Left ventricle myocardium inferior (tissue), 1 donor: ENCODE data around the gene LRRC10B. TPM values are rescaled to one million over a fixed set of nuclear protein-coding genes. Genes with fewer than 3 reads are reported as not detected.

ENCODE experiments used
- DNase-seq: peaks from one replicate; pipeline ENCODE4 v3.0.0-alpha.2; 2020
- H3K27ac ChIP-seq: fragments of 200-600 bp; replicated peaks from 2 replicates; pipeline ENCODE4 v1.8.0; 2021
- H3K27me3 ChIP-seq: fragments of 200-600 bp; 2 replicates; pipeline ENCODE4 v1.8.0; 2021; ENCODE audit warnings: low read depth
- H3K36me3 ChIP-seq: fragments of 200-600 bp; 2 replicates; pipeline ENCODE4 v1.8.0; 2021
- H3K4me1 ChIP-seq: fragments of 200-600 bp; 2 replicates; pipeline ENCODE4 v1.8.0; 2021
- H3K4me3 ChIP-seq: fragments of 200-600 bp; 2 replicates; pipeline ENCODE4 v1.8.0; 2021; ENCODE audit warnings: mild to moderate bottlenecking, moderate library complexity
- H3K9me3 ChIP-seq: fragments of 200-600 bp; replicated peaks from 2 replicates; pipeline ENCODE4 v1.8.0; 2021
- intact Hi-C: fragments of 100-400 bp; cut with micrococcal nuclease; formaldehyde crosslinking; loops from one replicate; pipeline ENCODE4 v1.11.0; 2022
- total RNA-seq: library from RNA; stranded (reverse); fragmentation: NEBNext Ultra II Directional; extraction: Animal tissue kit (Norgen Biotek cat#: 25700); gene quantifications from one replicate; pipeline ENCODE4 v1.2.1, GENCODE V29; 2021
- TF ChIP-seq, protein P1 (sequence below): fragments of 200-600 bp; IDR thresholded peaks from 2 replicates; pipeline ENCODE4 v1.8.0; 2021; ENCODE audit warnings: antibody characterized with exemption, mild to moderate bottlenecking, borderline replicate concordance
- donor health status: DM: no; HTN: yes; CAD: no; lungs with severe emphysema.

Gene LRRC10B
- total RNA-seq, 1 donor from 2014 or later = 0.88 TPM

DNA sequence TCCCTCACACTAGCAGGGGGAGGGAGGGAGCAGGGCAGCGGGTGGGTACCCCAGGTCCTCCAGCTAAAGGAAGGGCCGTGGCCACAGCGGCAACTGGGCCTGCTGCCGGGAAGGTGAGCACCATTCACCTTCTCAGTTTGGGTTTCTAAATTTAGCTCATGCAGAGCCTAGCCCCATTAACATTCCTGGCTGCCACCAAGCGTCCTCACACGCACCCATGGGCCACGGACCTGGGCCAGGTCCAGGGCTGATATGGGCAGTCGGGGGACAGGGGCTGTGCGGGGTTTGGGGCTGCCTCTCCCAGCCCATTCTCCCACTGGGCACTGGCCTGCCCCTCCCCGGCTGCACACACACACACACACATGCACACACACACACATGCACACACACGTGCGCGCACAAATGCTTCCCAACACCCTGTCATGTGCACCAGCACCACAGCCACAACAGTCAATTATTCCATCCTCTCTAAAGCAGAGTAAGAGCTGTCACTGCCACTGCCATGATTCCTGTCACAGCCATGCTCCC is 43.6 kb downstream of the LRRC10B start:
- DNase-seq = peak; percentile 36
- peaks cover 48% of the 10 kb centered on the region for H3K4me1 ChIP-seq
- no peaks in the 10 kb centered on the region for H3K36me3 ChIP-seq
- H3K9me3 ChIP-seq = no peaks in the 10 kb centered on the region
- intact Hi-C loops = no loop called here
- peak overlapping the region; percentile 92 for H3K27ac ChIP-seq
- peaks cover 15% of the 10 kb centered on the region for H3K27me3 ChIP-seq
- TF ChIP-seq, protein P1, sequence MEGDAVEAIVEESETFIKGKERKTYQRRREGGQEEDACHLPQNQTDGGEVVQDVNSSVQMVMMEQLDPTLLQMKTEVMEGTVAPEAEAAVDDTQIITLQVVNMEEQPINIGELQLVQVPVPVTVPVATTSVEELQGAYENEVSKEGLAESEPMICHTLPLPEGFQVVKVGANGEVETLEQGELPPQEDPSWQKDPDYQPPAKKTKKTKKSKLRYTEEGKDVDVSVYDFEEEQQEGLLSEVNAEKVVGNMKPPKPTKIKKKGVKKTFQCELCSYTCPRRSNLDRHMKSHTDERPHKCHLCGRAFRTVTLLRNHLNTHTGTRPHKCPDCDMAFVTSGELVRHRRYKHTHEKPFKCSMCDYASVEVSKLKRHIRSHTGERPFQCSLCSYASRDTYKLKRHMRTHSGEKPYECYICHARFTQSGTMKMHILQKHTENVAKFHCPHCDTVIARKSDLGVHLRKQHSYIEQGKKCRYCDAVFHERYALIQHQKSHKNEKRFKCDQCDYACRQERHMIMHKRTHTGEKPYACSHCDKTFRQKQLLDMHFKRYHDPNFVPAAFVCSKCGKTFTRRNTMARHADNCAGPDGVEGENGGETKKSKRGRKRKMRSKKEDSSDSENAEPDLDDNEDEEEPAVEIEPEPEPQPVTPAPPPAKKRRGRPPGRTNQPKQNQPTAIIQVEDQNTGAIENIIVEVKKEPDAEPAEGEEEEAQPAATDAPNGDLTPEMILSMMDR = no peak
- H3K4me3 ChIP-seq = peak overlapping the region; percentile 46

DNA sequence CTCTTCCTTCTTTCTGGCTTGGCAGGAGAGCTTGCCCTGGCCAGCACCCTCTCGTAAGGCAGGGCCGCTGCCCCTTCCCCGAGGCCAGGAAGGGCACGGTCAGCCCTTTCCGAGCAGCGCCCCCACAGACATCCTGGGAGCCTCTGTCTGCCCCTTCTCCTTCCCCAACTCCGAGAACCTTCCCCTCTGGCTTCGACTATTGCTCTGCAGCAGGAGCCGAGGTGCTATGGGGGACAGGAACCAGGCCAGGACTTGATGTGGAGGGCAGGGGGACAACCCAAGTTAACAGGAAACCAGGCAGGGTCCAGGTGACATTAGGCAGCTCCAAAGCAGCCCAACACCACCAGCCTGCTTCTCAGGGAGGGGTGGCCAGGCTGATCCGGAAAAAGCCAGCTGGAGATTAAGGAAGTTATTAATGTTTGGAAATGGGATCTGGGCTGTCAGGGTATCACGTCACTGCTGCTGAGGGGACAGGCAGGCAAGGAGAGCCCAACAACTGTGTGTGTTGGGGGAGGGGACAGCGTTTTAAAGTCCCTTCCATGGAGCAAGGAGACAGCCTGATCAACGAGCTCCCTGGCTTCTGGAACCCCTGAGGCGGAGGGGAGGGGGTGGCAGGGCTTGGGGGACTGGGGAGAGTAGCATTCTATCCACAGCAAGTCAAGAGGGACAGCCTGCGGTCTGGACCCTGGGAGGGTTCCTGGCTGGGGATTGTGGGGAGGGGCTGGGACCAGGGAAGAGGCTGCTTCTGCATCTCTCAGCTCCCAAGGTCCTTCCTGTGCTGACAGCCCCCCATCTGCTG is 45.0 kb downstream of the LRRC10B start:
- H3K9me3 ChIP-seq = no peaks in the 10 kb centered on the region
- peak overlapping the region; percentile 92 for H3K27ac ChIP-seq
- no peak for DNase-seq
- H3K27me3 ChIP-seq = peaks cover 15% of the 10 kb centered on the region
- peaks cover 47% of the 10 kb centered on the region for H3K4me1 ChIP-seq
- TF ChIP-seq, protein P1 = no peak
- no peak overlapping the region for H3K4me3 ChIP-seq
- H3K36me3 ChIP-seq = no peaks in the 10 kb centered on the region
- intact Hi-C loops = no loop called here

DNA sequence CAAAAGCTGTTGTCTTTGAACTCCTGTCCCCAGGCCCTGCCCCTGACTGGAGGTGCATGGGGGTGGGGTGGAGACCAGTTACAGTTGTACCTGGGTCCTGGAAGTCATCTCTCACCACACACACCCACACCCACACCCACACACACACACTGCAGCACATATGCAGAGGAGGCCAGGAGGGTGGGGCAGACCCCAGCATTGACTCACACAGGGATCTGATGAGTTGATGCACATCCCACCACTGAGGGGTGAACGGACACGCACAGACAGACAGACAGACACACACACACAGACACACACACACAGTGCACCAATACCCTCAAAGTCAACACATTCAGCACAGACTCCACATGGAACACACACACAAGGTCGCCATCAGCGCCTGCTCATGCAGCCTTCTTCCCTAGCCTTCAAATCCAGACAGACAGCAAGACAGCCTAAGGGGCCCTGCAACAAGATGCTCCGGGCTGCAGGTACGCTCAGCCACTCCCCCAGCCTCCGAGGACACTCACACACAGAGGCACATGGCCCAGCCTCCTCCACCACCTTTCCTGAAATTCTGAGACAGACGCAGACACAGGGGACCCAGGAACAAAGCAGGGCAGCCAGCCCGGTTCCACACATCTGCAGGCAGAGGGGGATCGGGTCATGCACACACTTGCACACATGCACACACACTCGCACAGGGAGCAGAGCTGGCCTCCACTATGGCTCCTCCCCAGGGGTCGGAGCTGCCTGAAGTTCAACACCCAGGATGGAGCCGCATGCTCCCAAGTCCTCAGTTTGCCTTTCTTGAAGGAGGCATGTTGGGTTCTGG is 45.8 kb downstream of the LRRC10B start:
- intact Hi-C loops = no loop called here
- H3K4me1 ChIP-seq = peaks cover 39% of the 10 kb centered on the region
- TF ChIP-seq, protein P1 = no peak
- H3K27me3 ChIP-seq = peaks cover 15% of the 10 kb centered on the region
- H3K9me3 ChIP-seq = no peaks in the 10 kb centered on the region
- no peaks in the 10 kb centered on the region for H3K36me3 ChIP-seq
- no peak for DNase-seq
- H3K27ac ChIP-seq = no peak overlapping the region
- H3K4me3 ChIP-seq = no peak overlapping the region

DNA sequence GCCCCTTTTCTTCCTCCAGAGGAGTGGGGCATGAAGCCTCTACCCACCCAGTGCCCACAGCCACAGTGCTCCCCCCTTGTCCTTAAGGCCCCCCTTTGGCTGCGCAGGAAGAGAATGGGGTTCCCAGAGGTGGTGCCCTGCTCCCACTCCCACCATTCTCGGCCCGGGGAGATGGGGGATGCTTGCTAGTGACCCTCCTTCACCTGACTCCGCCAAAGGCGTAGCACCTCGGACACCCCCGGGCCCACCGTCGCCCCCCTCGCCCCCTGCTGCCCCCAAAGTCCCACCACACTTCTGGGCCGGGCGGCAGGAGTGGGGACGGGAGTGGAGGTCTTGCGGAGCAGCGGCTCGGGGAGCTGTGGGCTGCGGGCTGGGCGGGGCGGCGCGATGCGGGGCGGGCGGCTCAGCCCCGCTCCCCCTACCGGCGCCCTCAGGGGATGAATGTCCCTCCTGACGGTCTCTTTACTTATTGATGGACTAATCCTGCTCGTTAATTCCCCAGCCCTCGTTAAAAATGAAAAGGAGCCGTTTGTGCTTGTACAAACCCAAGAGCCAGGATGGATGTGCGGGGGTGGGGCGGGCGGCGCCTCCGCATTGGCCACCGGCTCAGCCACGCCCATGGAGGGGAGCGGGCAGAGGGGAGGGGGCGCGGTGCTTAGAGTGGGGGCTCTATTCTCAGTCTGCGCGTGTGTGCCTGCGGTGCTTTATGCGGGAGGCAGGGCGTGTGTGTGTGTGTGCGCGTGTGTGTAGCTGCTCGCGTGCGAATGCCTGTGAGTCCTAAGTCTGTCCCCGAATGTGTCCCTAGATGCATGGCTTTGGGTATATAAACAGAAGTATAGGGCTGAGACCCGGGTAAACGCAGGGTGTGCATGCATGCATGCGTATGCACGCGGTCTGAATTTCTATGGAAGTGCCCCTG is 46.8 kb downstream of the LRRC10B start:
- intact Hi-C loops = no loop called here
- Histone ChIP-seq H3K27me3 (peaks cover 15% of the 10 kb centered on the region), H3K4me1 (peaks cover 30% of the 10 kb centered on the region), H3K36me3 (no peaks in the 10 kb centered on the region), H3K9me3 (no peaks in the 10 kb centered on the region), H3K27ac (no peak overlapping the region), H3K4me3 (no peak overlapping the region)
- TF ChIP-seq, protein P1 = no peak
- DNase-seq = no peak

DNA sequence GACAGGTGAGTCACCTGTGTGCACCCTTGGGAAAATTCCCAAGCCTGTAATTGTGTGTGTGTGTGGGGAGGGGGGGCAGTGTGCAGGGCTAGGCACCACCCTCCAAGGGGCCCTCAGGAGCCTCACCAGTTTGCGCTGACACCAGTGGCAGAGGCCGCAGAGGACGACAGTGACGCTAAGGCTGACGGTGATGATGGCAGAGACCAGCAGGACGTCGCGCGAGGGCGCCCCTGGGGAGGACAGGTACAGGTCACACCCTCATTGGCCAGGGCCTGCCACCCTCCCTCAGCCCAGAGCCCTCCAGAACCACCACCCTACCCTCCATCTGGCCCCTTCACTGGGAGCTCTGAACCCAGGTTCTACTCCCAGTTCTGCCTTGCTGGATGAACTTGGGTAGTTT is 47.4 kb downstream of the LRRC10B start:
- H3K27me3 ChIP-seq = peaks cover 15% of the 10 kb centered on the region

More for the DNA sequence above, 47.4 kb downstream of the LRRC10B start:
- no peaks in the 10 kb centered on the region for H3K9me3 ChIP-seq
- H3K4me1 ChIP-seq = peaks cover 23% of the 10 kb centered on the region
- TF ChIP-seq, protein P1 = no peak
- H3K27ac ChIP-seq = no peak overlapping the region
- intact Hi-C loops = no loop called here
- no peaks in the 10 kb centered on the region for H3K36me3 ChIP-seq
- no peak overlapping the region for H3K4me3 ChIP-seq
- DNase-seq = no peak
